MM.1S (cell line): ENCODE data around the gene WDR82.

Experiments used
- DNase-seq: peaks from one replicate; pipeline ENCODE4 v3.0.0-alpha.2; 2015
- H2AFZ ChIP-seq: fragments of 300-600 bp; sonication (generic); 2 replicates; pipeline ENCODE4 v1.6.0; 2016; ENCODE audit warnings: antibody characterized with exemption, low read length
- H3F3A ChIP-seq: fragments of 300-600 bp; sonication (generic); 2 replicates; pipeline ENCODE4 v1.6.1; 2016; ENCODE audit warnings: mild to moderate bottlenecking, antibody characterized with exemption, low read length, moderate library complexity, mixed read lengths; ENCODE audit not compliant: insufficient read depth
- H3K27ac ChIP-seq: fragments of 300-600 bp; sonication (generic); 2 replicates; pipeline ENCODE4 v1.5.1; 2016; ENCODE audit warnings: mild to moderate bottlenecking, low read length
- H3K27me3 ChIP-seq: fragments of 300-600 bp; sonication (generic); replicated peaks from 2 replicates; pipeline ENCODE4 v1.6.0; 2016; ENCODE audit warnings: low read length; ENCODE audit not compliant: insufficient read depth
- H3K36me3 ChIP-seq: fragments of 300-600 bp; sonication (generic); replicated peaks from 2 replicates; pipeline ENCODE4 v1.6.1; 2016; ENCODE audit warnings: mild to moderate bottlenecking, low read length, mixed read lengths; ENCODE audit not compliant: insufficient read depth
- H3K4me1 ChIP-seq: fragments of 300-600 bp; sonication (generic); 2 replicates; pipeline ENCODE4 v1.6.1; 2016; ENCODE audit warnings: low read length, mixed read lengths
- H3K4me2 ChIP-seq: fragments of 300-600 bp; sonication (generic); 2 replicates; pipeline ENCODE4 v1.6.0; 2016; ENCODE audit warnings: low read depth, low read length
- H3K4me3 ChIP-seq: fragments of 300-600 bp; sonication (generic); 2 replicates; pipeline ENCODE4 v1.5.1; 2016; ENCODE audit warnings: low read length, mixed read lengths
- H3K79me2 ChIP-seq: fragments of 300-600 bp; sonication (generic); 2 replicates; pipeline ENCODE4 v1.6.1; 2016; ENCODE audit warnings: mixed run types, low read length, mixed read lengths
- H3K9ac ChIP-seq: fragments of 300-600 bp; sonication (generic); 2 replicates; pipeline ENCODE4 v1.6.1; 2016; ENCODE audit warnings: low read length, mixed read lengths
- H3K9me2 ChIP-seq: fragments of 300-600 bp; sonication (generic); replicated peaks from 2 replicates; pipeline ENCODE4 v1.6.1; 2016; ENCODE audit warnings: mild to moderate bottlenecking, low read length, mixed read lengths; ENCODE audit not compliant: insufficient read depth
- H3K9me3 ChIP-seq: fragments of 300-600 bp; sonication (generic); replicated peaks from 2 replicates; pipeline ENCODE4 v1.6.1; 2016; ENCODE audit warnings: mild to moderate bottlenecking, low read length, mixed read lengths; ENCODE audit not compliant: insufficient read depth
- H4K20me1 ChIP-seq: fragments of 300-600 bp; sonication (generic); 2 replicates; pipeline ENCODE4 v1.6.1; 2016; ENCODE audit warnings: mild to moderate bottlenecking, low read length, moderate library complexity, mixed read lengths; ENCODE audit not compliant: insufficient read depth
- CTCF ChIP-seq: fragments of 300-600 bp; sonication (generic); IDR thresholded peaks from 2 replicates; pipeline ENCODE4 v1.5.1; 2016; ENCODE audit warnings: antibody characterized with exemption, low read length, mixed read lengths
- EZH2 ChIP-seq: fragments of 300-600 bp; sonication (generic); optimal IDR thresholded peaks from 2 replicates; pipeline ENCODE3; 2017; ENCODE audit warnings: low read depth, mild to moderate bottlenecking, antibody characterized with exemption, low read length, mixed read lengths
- EZH2phosphoT487 ChIP-seq: fragments of 300-600 bp; sonication (generic); IDR thresholded peaks from 2 replicates; pipeline ENCODE4 v1.6.1; 2018; ENCODE audit warnings: antibody characterized with exemption, low read length

Gene WDR82

GRCh38 chr3:52243791-52244628 lies 34.4 kb downstream of the WDR82 start:
- no peak overlapping the region for H2AFZ ChIP-seq
- no peak overlapping the region for H3K4me2 ChIP-seq
- no peaks in the 10 kb centered on the region for H3K27me3 ChIP-seq
- peaks cover 20% of the 10 kb centered on the region for H3F3A ChIP-seq
- H3K36me3 ChIP-seq: no peaks in the 10 kb centered on the region
- no peak for DNase-seq
- H3K9me3 ChIP-seq: no peaks in the 10 kb centered on the region
- H4K20me1 ChIP-seq: no peaks in the 10 kb centered on the region
- H3K4me3 ChIP-seq: no peak overlapping the region
- no peak for TF ChIP-seq EZH2
- H3K9ac ChIP-seq: no peak overlapping the region
- no peak overlapping the region for H3K27ac ChIP-seq
- H3K9me2 ChIP-seq: no peaks in the 10 kb centered on the region
- H3K4me1 ChIP-seq: peaks cover 19% of the 10 kb centered on the region
- peaks cover 11% of the 10 kb centered on the region for H3K79me2 ChIP-seq

GRCh38 chr3:52242039-52242438 lies 36.4 kb downstream of the WDR82 start:
- Histone ChIP-seq H3K4me1 (peaks cover 33% of the 10 kb centered on the region), H2AFZ (no peak overlapping the region), H3K4me2 (no peak overlapping the region), H3K27ac (no peak overlapping the region), H3K9ac (no peak overlapping the region), H3K79me2 (peaks cover 29% of the 10 kb centered on the region), H3K27me3 (no peaks in the 10 kb centered on the region), H3F3A (peaks cover 20% of the 10 kb centered on the region), H3K36me3 (no peaks in the 10 kb centered on the region), H3K9me2 (no peaks in the 10 kb centered on the region), H3K9me3 (no peaks in the 10 kb centered on the region), H3K4me3 (no peak overlapping the region), H4K20me1 (no peaks in the 10 kb centered on the region)
- no peak for DNase-seq
- TF ChIP-seq EZH2: no peak
- no peak for TF ChIP-seq EZH2phosphoT487
- TF ChIP-seq CTCF: no peak

GRCh38 chr3:52240886-52241370 lies 37.5 kb downstream of the WDR82 start:
- TF ChIP-seq EZH2phosphoT487: no peak
- no peak for TF ChIP-seq CTCF
- no peak for TF ChIP-seq EZH2
- Histone ChIP-seq H3K4me2 (peak overlapping the region; percentile 80; the same call in 1 of the 2 replicates), H3K9ac (no peak overlapping the region), H3F3A (peaks cover 13% of the 10 kb centered on the region), H3K27ac (peak overlapping the region; percentile 58; the same call in 1 of the 2 replicates), H3K36me3 (no peaks in the 10 kb centered on the region), H4K20me1 (no peaks in the 10 kb centered on the region), H3K9me2 (no peaks in the 10 kb centered on the region), H3K79me2 (peaks cover 36% of the 10 kb centered on the region), H3K27me3 (no peaks in the 10 kb centered on the region), H3K4me1 (peaks cover 38% of the 10 kb centered on the region), H3K9me3 (no peaks in the 10 kb centered on the region), H2AFZ (no peak overlapping the region), H3K4me3 (no peak overlapping the region)
- no peak for DNase-seq
